ENCODE data around the gene PSTPIP2. TPM values are rescaled to one million over a fixed set of nuclear protein-coding genes. Genes with fewer than 3 reads are reported as not detected.

The PSTPIP2 gene
- total RNA-seq, 1 experiment from 2014 or later, result 3.3 TPM

DNA sequence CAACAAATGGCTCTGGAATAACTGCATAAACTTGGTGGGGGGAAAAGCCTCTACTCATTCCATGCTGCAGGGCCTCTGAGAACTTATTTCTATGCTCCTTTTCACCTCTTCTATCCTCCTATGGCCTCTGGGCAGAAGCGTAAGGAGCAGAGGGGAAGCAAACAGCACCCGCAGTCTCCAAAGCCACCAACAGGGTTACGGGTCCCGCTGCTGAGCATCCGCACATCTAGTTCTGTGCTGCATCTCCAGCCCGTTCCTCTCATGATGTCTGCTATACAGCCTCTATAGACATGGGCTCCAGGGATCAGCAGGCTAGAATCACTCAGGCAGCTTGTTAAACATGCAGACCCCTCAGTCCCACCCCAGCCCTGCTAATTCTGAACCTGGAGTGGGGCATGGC lies 25.9 kb downstream of the PSTPIP2 start:
- Histone ChIP-seq H4K5ac (ENCODE audit: insufficient read length, low read depth, low read length) (no peak overlapping the region), H2BK12ac (ENCODE audit: insufficient read length, low read depth, low read length) (no peak overlapping the region), H3T11ph (ENCODE audit: low read length) (no peak overlapping the region), H2BK20ac (ENCODE audit: low read depth, low read length, poor library complexity, severe bottlenecking) (no peak overlapping the region), H3K4me2 (ENCODE audit: insufficient read depth, insufficient read length, low read length) (no peak overlapping the region), H4K8ac (replicated peaks; ENCODE audit: insufficient read length, low read depth, low read length) (no peak overlapping the region), H4K20me1 (ENCODE audit: control insufficient read depth, insufficient read depth, insufficient read length) (no peaks in the 10 kb centered on the region), H3K23me2 (ENCODE audit: insufficient read length, low read depth, low read length, poor library complexity, severe bottlenecking) (no peaks in the 10 kb centered on the region), H3K9ac (ENCODE audit: extremely low read depth, insufficient read length, low read length) (no peak overlapping the region), H3K23ac (ENCODE audit: insufficient read length, low read depth, low read length) (no peak overlapping the region), H3K14ac (ENCODE audit: insufficient read depth, low read length) (no peak overlapping the region), H3K27ac (ENCODE audit: insufficient read length, low read depth, low read length) (no peak overlapping the region), H3K27me3 (ENCODE audit: insufficient read depth, low read length) (no peaks in the 10 kb centered on the region), H4K91ac (ENCODE audit: insufficient read length, low read depth, low read length) (no peak overlapping the region), H2BK5ac (ENCODE audit: insufficient read length, low read length) (no peak overlapping the region), H3K4ac (ENCODE audit: low read depth, low read length) (no peak overlapping the region), H3K4me1 (ENCODE audit: insufficient read depth, low read length) (no peaks in the 10 kb centered on the region), H2BK15ac (ENCODE audit: low read depth, low read length) (no peak overlapping the region), H3K18ac (ENCODE audit: insufficient read length, low read depth, low read length) (no peak overlapping the region), H3K56ac (ENCODE audit: insufficient read length, low read depth, low read length) (no peak overlapping the region), H3K79me1 (ENCODE audit: insufficient read depth, low read depth, low read length, poor library complexity, severe bottlenecking) (no peaks in the 10 kb centered on the region), H2AFZ (ENCODE audit: low read length) (no peak overlapping the region), H2BK120ac (ENCODE audit: low read depth, low read length, poor library complexity, severe bottlenecking) (no peak overlapping the region), H3K9me3 (ENCODE audit: control insufficient read depth, low read depth, low read length) (no peaks in the 10 kb centered on the region), H2AK5ac (ENCODE audit: insufficient read length, low read length) (no peak overlapping the region), H3K79me2 (ENCODE audit: insufficient read depth, low read length) (no peaks in the 10 kb centered on the region)
- Mint-ChIP-seq H3K36me3 (ENCODE audit: insufficient read depth in 1 of 3, low read depth in 3 of 3) (no peaks in the 10 kb centered on the region), H3K4me3 (no peak overlapping the region), H3K4me1 (peaks cover 9 to 12% of the 10 kb centered on the region in 2 experiments), H3K27ac (no peak overlapping the region), H3K27me3 (ENCODE audit: low read depth) (peaks cover 1% of the 10 kb centered on the region; the same call in 1 of the 2 replicates), H3K9me3 (no peaks in the 10 kb centered on the region; a peak in 1 of 5 replicates)
- DNase-seq, result peak; percentile 39
- no CpG with 5 or more reads among the region's 6 CpGs for WGBS (ENCODE audit: extremely low coverage, insufficient read length, low lambda C conversion rate)
- TF ChIP-seq, protein P1, sequence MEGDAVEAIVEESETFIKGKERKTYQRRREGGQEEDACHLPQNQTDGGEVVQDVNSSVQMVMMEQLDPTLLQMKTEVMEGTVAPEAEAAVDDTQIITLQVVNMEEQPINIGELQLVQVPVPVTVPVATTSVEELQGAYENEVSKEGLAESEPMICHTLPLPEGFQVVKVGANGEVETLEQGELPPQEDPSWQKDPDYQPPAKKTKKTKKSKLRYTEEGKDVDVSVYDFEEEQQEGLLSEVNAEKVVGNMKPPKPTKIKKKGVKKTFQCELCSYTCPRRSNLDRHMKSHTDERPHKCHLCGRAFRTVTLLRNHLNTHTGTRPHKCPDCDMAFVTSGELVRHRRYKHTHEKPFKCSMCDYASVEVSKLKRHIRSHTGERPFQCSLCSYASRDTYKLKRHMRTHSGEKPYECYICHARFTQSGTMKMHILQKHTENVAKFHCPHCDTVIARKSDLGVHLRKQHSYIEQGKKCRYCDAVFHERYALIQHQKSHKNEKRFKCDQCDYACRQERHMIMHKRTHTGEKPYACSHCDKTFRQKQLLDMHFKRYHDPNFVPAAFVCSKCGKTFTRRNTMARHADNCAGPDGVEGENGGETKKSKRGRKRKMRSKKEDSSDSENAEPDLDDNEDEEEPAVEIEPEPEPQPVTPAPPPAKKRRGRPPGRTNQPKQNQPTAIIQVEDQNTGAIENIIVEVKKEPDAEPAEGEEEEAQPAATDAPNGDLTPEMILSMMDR (conservative IDR thresholded peaks at IDR 0.05), result peak; percentile 44
